ENCODE data around the gene RPL6.
"Not testable (repeated sequence)": the region's sequence is repeated elsewhere in the genome, so short reads cannot be mapped to it uniquely, and the experiment has no call there.

RPL6 gene

DNA sequence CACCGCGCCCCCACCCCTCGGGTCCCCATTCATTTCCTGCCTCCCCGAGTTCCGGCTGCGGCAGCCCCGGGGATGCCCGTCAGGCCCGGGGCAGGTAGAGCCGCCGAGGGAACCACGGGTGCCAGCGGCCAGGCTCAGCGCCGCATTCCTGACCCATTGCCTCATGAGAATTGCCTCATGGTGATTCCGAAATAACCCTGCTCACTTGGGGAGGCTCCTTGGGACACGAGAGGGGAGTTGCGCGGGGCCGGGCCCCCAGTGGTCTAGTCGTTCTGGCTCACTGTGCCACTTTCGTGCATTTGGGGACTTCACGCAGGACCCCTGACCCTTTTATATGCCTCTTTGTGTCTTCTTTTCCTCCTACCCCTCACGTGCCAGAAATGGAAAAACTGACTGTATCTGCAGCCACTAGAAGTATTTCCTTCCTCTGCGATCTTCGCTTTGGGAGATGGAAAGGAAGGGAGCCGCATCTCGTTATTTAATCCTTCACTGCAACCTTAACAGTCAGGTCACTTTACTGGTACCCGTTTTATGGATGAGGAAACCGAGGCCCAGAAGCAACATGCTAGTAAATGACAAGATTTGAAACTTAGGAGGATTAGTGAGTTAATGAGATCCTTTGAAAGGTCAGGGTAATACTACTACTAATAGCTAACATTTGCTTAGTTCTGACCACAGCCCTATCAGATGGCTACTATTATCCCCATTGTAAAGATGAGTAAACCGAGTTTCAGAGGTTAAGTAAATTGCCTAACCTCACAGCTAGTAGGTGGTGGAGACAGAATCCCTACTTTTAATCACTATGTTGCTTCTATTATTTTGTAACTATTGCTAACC is 10.1 kb upstream of the RPL6 start:
- DNase-seq (ENCODE audit: low read depth, low spot score) = no peak

- no peak for DNase-seq (ENCODE audit: low read depth, low spot score)
Observed at GRCh38 chr12:112418608-112419296, 9.3 kb upstream of the RPL6 start, which contains the start of gene PTPN11. Gene PTPN11, plus strand, starts transcription at chr12:112418947. Its CDS starts 165 bp downstream, at chr12:112419112.

GRCh38 chr12:112418273-112418607 is 8.8 kb upstream of the RPL6 start:
- DNase-seq (ENCODE audit: low read depth, low spot score) = no peak

- DNase-seq (ENCODE audit: low read depth, low spot score) = not testable (repeated sequence)
Observed at GRCh38 chr12:112415457-112415856, 6.1 kb upstream of the RPL6 start.

GRCh38 chr12:112413855-112414625 is 4.6 kb upstream of the RPL6 start:
- DNase-seq (ENCODE audit: low read depth, low spot score) = no peak

DNA sequence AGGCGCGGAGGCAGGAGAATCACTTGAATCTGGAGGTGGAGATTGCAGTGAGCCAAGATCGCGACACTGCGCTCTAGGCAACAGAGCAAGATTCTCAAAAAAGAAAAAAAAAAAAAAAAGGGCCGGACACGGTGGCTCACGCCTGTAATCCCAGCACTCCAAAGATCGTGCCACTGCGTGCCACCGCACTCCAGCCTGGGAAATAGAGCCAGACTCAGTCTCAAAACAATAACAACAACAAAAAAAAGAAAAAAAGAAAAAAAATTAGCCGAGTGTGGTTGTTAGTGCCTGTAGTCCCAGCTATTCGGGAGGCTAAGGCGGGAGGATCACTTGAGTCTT is 470 bp upstream of the RPL6 start:
- DNase-seq (ENCODE audit: low read depth, low spot score) = no peak

DNA sequence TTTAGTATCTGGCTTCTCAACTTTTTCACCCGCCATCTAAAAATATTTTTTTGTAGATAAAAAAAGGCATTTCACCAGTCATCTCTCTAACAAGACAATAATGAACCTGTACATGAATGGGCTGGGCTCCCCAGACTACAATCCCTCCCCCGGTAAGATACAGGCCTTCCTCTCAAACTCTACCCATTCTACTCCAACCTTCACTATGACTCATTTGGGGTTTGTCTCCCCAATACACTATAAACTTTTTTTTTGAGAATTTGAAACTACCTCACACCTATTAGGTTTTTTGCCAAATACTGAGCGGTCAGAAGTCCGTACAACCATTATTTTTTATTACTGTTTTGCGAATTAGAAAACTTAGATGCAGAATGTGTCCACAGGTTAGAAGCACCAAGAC is 784 bp downstream of the RPL6 start:
- no peak for DNase-seq (ENCODE audit: low read depth, low spot score)

DNA sequence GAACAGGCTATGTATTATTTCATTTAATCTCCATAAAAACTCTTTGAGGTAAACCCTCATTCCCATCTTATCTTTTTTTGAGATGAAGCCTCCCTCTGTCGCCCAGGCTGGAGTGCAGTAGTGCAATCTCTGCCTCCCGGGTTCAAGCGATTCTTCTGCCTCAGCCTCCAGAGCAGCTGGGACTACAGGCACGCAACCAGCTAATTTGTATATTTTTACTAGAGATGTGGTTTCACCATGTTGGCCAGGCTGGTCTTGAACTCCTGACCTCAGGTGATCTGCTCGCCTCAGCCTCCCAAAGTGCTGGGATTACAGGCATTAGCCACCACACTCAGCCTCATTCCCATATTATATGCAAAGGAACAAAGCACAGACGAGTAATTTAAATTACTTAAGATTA is 1.7 kb downstream of the RPL6 start:
- DNase-seq (ENCODE audit: low read depth, low spot score) = not testable (repeated sequence)

DNA sequence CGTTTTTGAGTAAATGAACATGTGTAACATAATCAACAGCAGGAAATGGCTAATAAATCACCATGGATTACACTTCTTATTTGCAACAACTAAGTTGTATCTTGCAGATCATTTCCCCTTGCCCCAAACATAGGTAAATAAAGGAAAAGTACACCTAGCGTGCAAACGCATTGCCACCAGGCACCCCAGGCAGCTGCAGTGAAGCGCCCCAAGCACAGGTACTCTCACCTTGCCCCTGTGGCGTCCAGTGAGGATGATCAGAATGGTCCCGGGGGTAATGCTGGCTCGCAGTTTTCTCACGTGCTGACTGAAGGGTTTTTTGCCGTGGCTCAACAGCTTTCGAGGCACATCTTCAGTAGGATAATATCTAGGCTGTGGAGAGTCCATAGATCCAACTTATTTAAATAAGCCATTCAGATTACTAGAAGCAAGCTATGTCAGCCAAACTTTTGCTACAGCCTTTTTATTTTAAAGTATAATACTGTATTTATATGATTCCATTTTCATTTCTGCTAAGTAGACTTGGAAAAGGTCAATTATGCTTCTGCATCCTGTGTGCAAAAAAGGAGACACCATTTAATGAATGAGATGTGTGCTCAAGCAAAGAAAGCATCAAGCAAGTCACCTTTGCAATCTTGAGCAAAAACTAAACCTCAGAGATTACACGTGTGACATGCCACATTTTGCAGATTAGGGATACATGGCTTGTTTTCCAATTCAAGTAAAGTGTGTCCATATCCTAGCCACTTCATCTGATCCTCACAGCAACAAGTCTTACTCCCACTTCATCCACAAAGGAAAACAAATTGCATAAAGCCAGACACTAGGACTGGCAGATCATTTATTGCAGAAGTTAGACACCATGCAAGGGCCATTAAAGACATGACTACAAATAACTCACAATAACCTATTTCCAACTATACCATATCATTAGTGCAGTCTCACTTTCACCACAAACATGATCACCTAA is 2.6 kb downstream of the RPL6 start:
- no peak for DNase-seq (ENCODE audit: low read depth, low spot score)

DNA sequence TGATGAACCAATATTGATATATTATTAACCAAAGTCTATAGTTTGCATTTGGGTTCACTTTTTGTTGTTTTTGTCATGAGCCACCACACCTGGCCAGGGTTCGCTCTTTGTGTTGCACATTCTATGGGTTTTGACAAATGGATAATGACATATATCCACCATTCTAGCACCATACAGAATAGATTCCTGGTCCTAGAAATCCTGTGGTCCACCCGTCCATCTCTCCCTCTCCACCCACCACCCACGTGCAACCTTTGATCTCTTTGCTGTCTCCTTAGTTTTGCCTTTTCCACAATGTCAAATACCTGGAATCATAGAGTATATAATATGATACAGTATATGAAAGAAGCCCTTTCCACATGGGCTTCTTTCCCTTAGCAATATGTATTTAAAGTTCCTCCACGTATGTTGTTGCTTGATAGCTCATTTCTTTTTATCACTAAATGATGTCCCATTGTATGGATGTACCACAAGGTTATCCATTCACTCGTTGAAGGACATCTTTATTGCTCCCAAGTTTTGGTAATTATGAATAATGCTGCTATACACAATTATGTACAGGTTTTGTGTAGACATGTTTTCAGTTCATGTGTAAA is 7.4 kb downstream of the RPL6 start:
- no peak for DNase-seq (ENCODE audit: low read depth, low spot score)

DNA sequence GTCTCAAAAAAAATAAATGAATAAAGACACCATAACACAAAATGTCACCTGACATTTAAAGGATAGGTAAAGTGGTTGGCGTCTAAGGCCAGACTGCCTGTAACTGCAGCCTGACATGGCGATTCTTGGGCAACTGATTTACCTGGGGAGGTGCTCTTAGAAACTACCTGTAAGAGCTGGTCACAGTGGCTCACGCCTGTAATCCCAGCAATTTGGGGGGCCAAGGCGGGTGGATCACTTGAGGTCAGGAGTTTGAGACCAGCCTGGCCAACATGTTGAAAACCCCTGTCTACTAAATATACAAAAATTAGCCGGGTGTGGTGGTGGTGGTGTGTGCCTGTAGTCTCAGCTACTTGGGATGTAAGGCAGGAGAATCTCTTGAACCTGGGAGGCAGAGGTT is 8.4 kb downstream of the RPL6 start:
- DNase-seq (ENCODE audit: low read depth, low spot score) = no peak

- no peak for DNase-seq (ENCODE audit: low read depth, low spot score)
Observed at GRCh38 chr12:112393328-112393727, 16.1 kb downstream of the RPL6 start.

- not testable (repeated sequence) for DNase-seq (ENCODE audit: low read depth, low spot score)
Observed at GRCh38 chr12:112389922-112390654, 19.3 kb downstream of the RPL6 start.

DNA sequence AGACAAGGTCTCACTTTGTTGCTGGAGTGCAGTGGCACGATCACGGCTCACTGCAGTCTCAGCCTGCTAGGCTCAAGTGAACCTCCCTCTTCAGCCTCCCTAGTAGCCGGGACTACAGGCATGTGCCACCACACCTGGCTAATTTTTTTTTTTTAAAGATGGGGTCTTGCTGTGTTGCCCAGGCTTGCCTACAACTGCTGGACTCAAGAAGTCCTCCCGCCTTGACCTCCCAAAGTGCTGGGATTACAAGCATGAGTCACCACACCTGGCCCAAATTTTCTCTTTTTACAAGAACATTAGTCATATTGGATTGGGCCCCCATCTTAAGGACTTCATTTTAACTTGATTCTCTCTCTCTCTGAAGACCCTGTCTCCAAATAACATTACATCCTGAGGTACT is 20.2 kb downstream of the RPL6 start:
- DNase-seq (ENCODE audit: low read depth, low spot score) = no peak

- no peak for DNase-seq (ENCODE audit: low read depth, low spot score)
Observed at GRCh38 chr12:112386726-112387125, 22.7 kb downstream of the RPL6 start.

- no peak for DNase-seq (ENCODE audit: low read depth, low spot score)
Observed at GRCh38 chr12:112382866-112383265, 26.5 kb downstream of the RPL6 start.

DNA sequence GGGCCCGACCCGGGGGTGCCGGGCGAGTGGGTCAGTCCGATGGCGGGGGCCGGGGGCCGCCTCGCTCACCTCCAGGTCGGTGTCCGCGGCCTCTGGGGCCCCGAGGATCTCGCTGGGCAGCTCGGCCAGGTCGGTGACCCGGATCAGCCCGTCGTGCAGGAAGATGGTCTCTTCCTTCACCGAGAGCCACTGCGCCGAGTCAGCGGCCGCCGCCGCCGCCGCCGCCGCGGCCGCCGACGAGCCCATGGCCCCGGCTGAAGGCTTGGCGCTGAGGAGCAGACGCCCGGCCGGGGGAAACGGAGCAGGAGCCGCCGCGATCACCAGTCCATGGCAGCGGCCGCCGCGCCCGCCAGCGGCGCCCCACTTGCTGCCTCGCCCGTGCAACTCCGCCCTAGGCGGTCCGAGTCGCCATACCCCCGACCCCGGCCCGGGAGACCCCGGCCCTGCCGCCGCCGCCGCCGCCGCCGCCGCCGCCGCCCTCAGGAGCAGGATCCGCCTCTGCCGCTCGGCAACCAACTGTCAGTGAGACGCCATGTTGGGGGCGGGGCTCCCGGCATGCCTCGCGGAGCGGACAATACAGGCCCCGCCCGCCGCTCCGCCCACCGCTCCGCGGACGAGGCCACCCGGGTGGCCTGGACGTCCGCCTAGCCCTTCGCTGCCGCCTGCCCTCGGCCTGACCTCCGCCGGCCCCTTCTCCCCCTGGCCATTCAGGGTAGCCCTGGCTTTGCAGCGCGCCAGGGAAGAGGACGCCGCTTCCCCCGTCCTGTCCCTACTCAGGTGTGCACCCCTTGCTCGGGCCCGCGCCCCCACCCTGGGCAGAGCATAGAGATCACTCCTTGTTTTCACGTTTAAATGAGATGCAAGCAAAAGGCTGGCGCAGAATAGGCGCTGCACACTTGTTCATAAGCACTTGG is 27.3 kb downstream of the RPL6 start, which contains the start of gene HECTD4:
Gene HECTD4, minus strand, starts transcription at position 549 of the 914 bp plus-strand sequence. Its CDS starts 303 bp downstream, at position 246.
- DNase-seq (ENCODE audit: low read depth, low spot score) = peak; percentile 51

GRCh38 chr12:112381406-112381882 is 28.0 kb downstream of the RPL6 start:
- DNase-seq (ENCODE audit: low read depth, low spot score) = no peak

Data from smooth muscle cell of the brain vasculature (primary cell).